SK-N-MC (cell line): ENCODE data around the gene ADCY5.

ENCODE experiments used
- DNase-seq: peaks from one replicate; pipeline ENCODE4 v3.0.0-alpha.2; 2011; ENCODE audit warnings: low read depth, low spot score
- H3K27ac ChIP-seq: fragments of 200-600 bp; sonication (generic); 2 replicates; pipeline ENCODE4 v1.5.1; 2016; ENCODE audit warnings: mixed run types
- H3K36me3 ChIP-seq: fragments of 200-600 bp; sonication (generic); 2 replicates; pipeline ENCODE4 v1.6.1; 2017; ENCODE audit warnings: antibody characterized with exemption, low read length, mixed read lengths; ENCODE audit not compliant: insufficient read depth
- H3K4me3 ChIP-seq: fragments of 200-600 bp; sonication (generic); 2 replicates; pipeline ENCODE4 v1.5.1; 2016
- H3K9ac ChIP-seq: fragments of 200-600 bp; sonication (generic); 2 replicates; pipeline ENCODE4 v1.8.0; 2017; ENCODE audit warnings: mixed run types, mixed read lengths; ENCODE audit not compliant: insufficient read length
- H3K9me3 ChIP-seq: fragments of 200-600 bp; sonication (generic); 2 replicates; pipeline ENCODE4 v1.6.1; 2017; ENCODE audit warnings: low read depth, mild to moderate bottlenecking, antibody characterized with exemption, low read length, moderate library complexity, mixed read lengths
- EZH2 ChIP-seq: fragments of 200-600 bp; sonication (generic); IDR thresholded peaks from one replicate; pipeline ENCODE4 v1.6.1; 2017; ENCODE audit warnings: antibody characterized with exemption
- FOXP2 ChIP-seq: optimal IDR thresholded peaks from 2 replicates; pipeline ENCODE3; 2011; ENCODE audit warnings: mild to moderate bottlenecking, moderate library complexity; ENCODE audit not compliant: insufficient read depth; ENCODE audit errors: extremely low read length, control extremely low read depth
- POLR2AphosphoS5 ChIP-seq: IDR thresholded peaks from 2 replicates; pipeline ENCODE4 v1.6.1; 2012; ENCODE audit warnings: mild to moderate bottlenecking, low read depth, low read length, borderline replicate concordance

Gene ADCY5

GRCh38 chr3:123483146-123483545 lies 34.3 kb upstream of the ADCY5 start:
- Histone ChIP-seq H3K36me3 (no peaks in the 10 kb centered on the region), H3K9ac (no peak overlapping the region), H3K27ac (no peak overlapping the region), H3K9me3 (no peaks in the 10 kb centered on the region), H3K4me3 (no peak overlapping the region)
- no peak for DNase-seq
- TF ChIP-seq EZH2 (no peak), FOXP2 (no peak), POLR2AphosphoS5 (no peak)

GRCh38 chr3:123481722-123482457 lies 33.0 kb upstream of the ADCY5 start:
- Histone ChIP-seq H3K4me3 (no peak overlapping the region), H3K27ac (no peak overlapping the region), H3K9ac (no peak overlapping the region), H3K36me3 (no peaks in the 10 kb centered on the region), H3K9me3 (no peaks in the 10 kb centered on the region)
- no peak for TF ChIP-seq EZH2
- no peak for TF ChIP-seq POLR2AphosphoS5
- no peak for TF ChIP-seq FOXP2
- no peak for DNase-seq

- H3K4me3 ChIP-seq = no peak overlapping the region
- H3K9me3 ChIP-seq = no peaks in the 10 kb centered on the region
- no peak for TF ChIP-seq EZH2
- TF ChIP-seq POLR2AphosphoS5 = no peak
- TF ChIP-seq FOXP2 = no peak
- no peak for DNase-seq
- H3K9ac ChIP-seq = no peak overlapping the region
- no peaks in the 10 kb centered on the region for H3K36me3 ChIP-seq
- H3K27ac ChIP-seq = no peak overlapping the region
These were observed 32.2 kb upstream of the ADCY5 start for GRCh38 chr3:123481071-123481470.

GRCh38 chr3:123480428-123480827 lies 31.5 kb upstream of the ADCY5 start:
- no peak for DNase-seq

GRCh38 chr3:123479891-123480290 lies 31.0 kb upstream of the ADCY5 start:
- no peak overlapping the region for H3K27ac ChIP-seq
- no peaks in the 10 kb centered on the region for H3K36me3 ChIP-seq
- no peak for DNase-seq
- H3K9me3 ChIP-seq = no peaks in the 10 kb centered on the region
- no peak for TF ChIP-seq EZH2
- no peak for TF ChIP-seq POLR2AphosphoS5
- TF ChIP-seq FOXP2 = no peak
- no peak overlapping the region for H3K4me3 ChIP-seq
- H3K9ac ChIP-seq = no peak overlapping the region

More at GRCh38 chr3:123480428-123480827, 31.5 kb upstream of the ADCY5 start:
- H3K9me3 ChIP-seq = no peaks in the 10 kb centered on the region
- TF ChIP-seq POLR2AphosphoS5 (no peak), EZH2 (no peak), FOXP2 (no peak)
- H3K9ac ChIP-seq = no peak overlapping the region
- no peak overlapping the region for H3K27ac ChIP-seq
- H3K36me3 ChIP-seq = no peaks in the 10 kb centered on the region
- no peak overlapping the region for H3K4me3 ChIP-seq

GRCh38 chr3:123478314-123478713 lies 29.4 kb upstream of the ADCY5 start:
- H3K9me3 ChIP-seq = no peaks in the 10 kb centered on the region
- no peak overlapping the region for H3K9ac ChIP-seq
- H3K36me3 ChIP-seq = no peaks in the 10 kb centered on the region
- TF ChIP-seq EZH2 (no peak), FOXP2 (no peak), POLR2AphosphoS5 (no peak)
- H3K4me3 ChIP-seq = no peak overlapping the region
- DNase-seq = no peak
- H3K27ac ChIP-seq = no peak overlapping the region

- Histone ChIP-seq H3K27ac (no peak overlapping the region), H3K36me3 (no peaks in the 10 kb centered on the region), H3K9ac (no peak overlapping the region), H3K9me3 (no peaks in the 10 kb centered on the region), H3K4me3 (no peak overlapping the region)
- DNase-seq = no peak
- TF ChIP-seq POLR2AphosphoS5 (no peak), EZH2 (no peak), FOXP2 (no peak)
These were observed 28.3 kb upstream of the ADCY5 start for GRCh38 chr3:123476967-123477750.

- DNase-seq = no peak
- Histone ChIP-seq H3K9me3 (no peaks in the 10 kb centered on the region), H3K9ac (no peak overlapping the region), H3K4me3 (no peak overlapping the region), H3K27ac (no peak overlapping the region), H3K36me3 (no peaks in the 10 kb centered on the region)
- no peak for TF ChIP-seq EZH2
- TF ChIP-seq POLR2AphosphoS5 = no peak
- no peak for TF ChIP-seq FOXP2
These were observed 26.9 kb upstream of the ADCY5 start for GRCh38 chr3:123475786-123476185.
